ENCODE results near the gene TMEM213.

GRCh38 chr7:138881579-138882188, 83.9 kb downstream of the TMEM213 start:
- TF ChIP-seq CTCF (IDR thresholded peaks at IDR 0.05 in 8 of 11, conservative IDR thresholded peaks at IDR 0.05 in 3 of 11) (no peak), POLR2A (IDR thresholded peaks at IDR 0.05) (no peak), POLR2AphosphoS5 (IDR thresholded peaks at IDR 0.05) (no peak)
